Muscle of arm (tissue), 12 donors: ENCODE data around the gene TRIM72. TPM values are rescaled to one million over a fixed set of nuclear protein-coding genes. Genes with fewer than 3 reads are reported as not detected.
"Not testable (repeated sequence)": the region's sequence is repeated elsewhere in the genome, so short reads cannot be mapped to it uniquely, and the experiment has no call there.

Source experiments
- DNase-seq: peaks from one replicate; pipeline ENCODE4 v3.0.0-alpha.2; 2013
- polyA plus RNA-seq, 12 donors: library from polyadenylated mRNA; unstranded; fragments of 120-200 nt; gene quantifications; one replicate each; pipeline ENCODE4 v1.2.1, GENCODE V29; 2013; ENCODE audit not compliant: insufficient read length in 12 of 12

Gene TRIM72
- polyA plus RNA-seq, 12 donors, result 19.1 to 87.8 (median 58.2) TPM; not detected in 1

GRCh38 chr16:31248344-31248743 is 34.4 kb downstream of the TRIM72 start:
- DNase-seq, result no peak

- DNase-seq, result no peak
These were observed 37.0 kb downstream of the TRIM72 start for GRCh38 chr16:31250782-31251384.

GRCh38 chr16:31251435-31251834 is 37.5 kb downstream of the TRIM72 start:
- no peak for DNase-seq

- DNase-seq, result peak; percentile 4
These were observed 39.7 kb downstream of the TRIM72 start for GRCh38 chr16:31253642-31254045.

- no peak for DNase-seq
These were observed 42.5 kb downstream of the TRIM72 start for GRCh38 chr16:31256466-31256865.

- DNase-seq, result no peak
These were observed 44.4 kb downstream of the TRIM72 start for GRCh38 chr16:31258366-31258765.

- no peak for DNase-seq
These were observed 46.4 kb downstream of the TRIM72 start for GRCh38 chr16:31260136-31260931.

GRCh38 chr16:31262084-31262483 is 48.2 kb downstream of the TRIM72 start:
- no peak for DNase-seq

- DNase-seq, result no peak
These were observed 51.7 kb downstream of the TRIM72 start for GRCh38 chr16:31265329-31266245.

GRCh38 chr16:31267332-31268032 is 53.6 kb downstream of the TRIM72 start:
- no peak for DNase-seq

- no peak for DNase-seq
These were observed 54.1 kb downstream of the TRIM72 start for GRCh38 chr16:31268033-31268365.

- no peak for DNase-seq
These were observed 55.0 kb downstream of the TRIM72 start for GRCh38 chr16:31268891-31269290.

GRCh38 chr16:31269541-31269940 is 55.6 kb downstream of the TRIM72 start:
- DNase-seq, result no peak

GRCh38 chr16:31269973-31270372 is 56.1 kb downstream of the TRIM72 start:
- DNase-seq, result not testable (repeated sequence)

GRCh38 chr16:31270795-31271194 is 56.9 kb downstream of the TRIM72 start:
- no peak for DNase-seq

- DNase-seq, result no peak
These were observed 57.8 kb downstream of the TRIM72 start for GRCh38 chr16:31271621-31272190.

GRCh38 chr16:31273187-31273586 is 59.3 kb downstream of the TRIM72 start:
- DNase-seq, result no peak

- no peak for DNase-seq
These were observed 59.8 kb downstream of the TRIM72 start for GRCh38 chr16:31273676-31274075.

GRCh38 chr16:31274831-31275816 is 61.2 kb downstream of the TRIM72 start:
- DNase-seq, result no peak

- no peak for DNase-seq
These were observed 62.7 kb downstream of the TRIM72 start for GRCh38 chr16:31276600-31276999.
